ENCODE data around the gene ACAD8. TPM values are rescaled to one million over a fixed set of nuclear protein-coding genes. Genes with fewer than 3 reads are reported as not detected.

ACAD8 gene
- total RNA-seq, 1 donor from 2014 or later = 20.0 TPM

GRCh38 chr11:134272381-134273316, 19.3 kb downstream of the ACAD8 start:
- DNase-seq (ENCODE audit: low read depth) = no peak
- Histone ChIP-seq H3K36me3 (ENCODE audit: control insufficient read depth, insufficient read depth, low read length) (no peaks in the 10 kb centered on the region), H3K27me3 (ENCODE audit: control insufficient read depth, insufficient read depth, low read length) (peaks cover 50% of the 10 kb centered on the region), H3K4me3 (ENCODE audit: low read depth, low read length) (no peak overlapping the region)
- no peak for TF ChIP-seq CTCF (IDR thresholded peaks at IDR 0.05; ENCODE audit: insufficient read depth, low read length, poor library complexity, severe bottlenecking)

DNA sequence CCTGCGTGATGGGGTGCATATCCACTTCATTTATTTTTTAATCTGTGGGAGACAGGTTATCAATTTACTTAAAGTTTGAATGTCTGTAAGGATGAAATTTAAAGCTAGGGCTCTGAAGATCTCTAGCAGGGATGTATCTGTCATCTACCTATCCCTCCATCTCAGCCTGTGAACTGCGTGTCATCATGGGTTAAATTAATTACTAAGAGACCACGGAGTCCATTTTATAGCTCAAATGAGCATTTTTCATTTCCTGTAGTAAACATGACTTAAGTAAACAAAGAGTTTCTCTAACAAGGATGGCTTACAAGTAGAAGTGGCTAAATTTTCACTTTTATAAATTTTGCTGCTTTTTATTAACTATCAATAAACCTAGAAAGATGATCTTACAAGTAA, 19.9 kb downstream of the ACAD8 start:
- Histone ChIP-seq H3K36me3 (ENCODE audit: control insufficient read depth, insufficient read depth, low read length) (no peaks in the 10 kb centered on the region), H3K27me3 (ENCODE audit: control insufficient read depth, insufficient read depth, low read length) (peaks cover 57% of the 10 kb centered on the region), H3K4me3 (ENCODE audit: low read depth, low read length) (no peak overlapping the region)
- no peak for DNase-seq (ENCODE audit: low read depth)
- no peak for TF ChIP-seq CTCF (IDR thresholded peaks at IDR 0.05; ENCODE audit: insufficient read depth, low read length, poor library complexity, severe bottlenecking)

GRCh38 chr11:134275188-134275533, 21.8 kb downstream of the ACAD8 start:
- TF ChIP-seq CTCF (IDR thresholded peaks at IDR 0.05; ENCODE audit: insufficient read depth, low read length, poor library complexity, severe bottlenecking) = no peak
- Histone ChIP-seq H3K36me3 (ENCODE audit: control insufficient read depth, insufficient read depth, low read length) (no peaks in the 10 kb centered on the region), H3K4me3 (ENCODE audit: low read depth, low read length) (no peak overlapping the region), H3K27me3 (ENCODE audit: control insufficient read depth, insufficient read depth, low read length) (peaks cover 57% of the 10 kb centered on the region)
- no peak for DNase-seq (ENCODE audit: low read depth)

- DNase-seq (ENCODE audit: low read depth) = no peak
Observed at GRCh38 chr11:134275534-134276395, 22.4 kb downstream of the ACAD8 start, which contains the start of gene GLB1L3. GLB1L3 (plus strand) TSS chr11:134276379; CDS start chr11:134276741, 362 bp downstream.

More at GRCh38 chr11:134275534-134276395, 22.4 kb downstream of the ACAD8 start, which contains the start of gene GLB1L3:
- Histone ChIP-seq H3K27me3 (ENCODE audit: control insufficient read depth, insufficient read depth, low read length) (peaks cover 55% of the 10 kb centered on the region), H3K36me3 (ENCODE audit: control insufficient read depth, insufficient read depth, low read length) (no peaks in the 10 kb centered on the region), H3K4me3 (ENCODE audit: low read depth, low read length) (peak within 1 kb of the TSS; percentile 3)
- TF ChIP-seq CTCF (IDR thresholded peaks at IDR 0.05; ENCODE audit: insufficient read depth, low read length, poor library complexity, severe bottlenecking) = no peak
